Progenitor cell of endocrine pancreas (in vitro differentiated cells): ENCODE measurements around the gene NFKB2. TPM values are rescaled to one million over a fixed set of nuclear protein-coding genes. Genes with fewer than 3 reads are reported as not detected.

ENCODE experiments used
- DNase-seq: peaks from one replicate; pipeline ENCODE4 v3.0.0; 2021; ENCODE audit warnings: low spot score; ENCODE audit not compliant: unreplicated experiment
- H3K27ac Mint-ChIP-seq: 2 replicates; pipeline ENCODE4 v1.8.0; 2021; ENCODE audit warnings: mild to moderate bottlenecking, moderate library complexity, mixed read lengths
- H3K27me3 Mint-ChIP-seq: 2 replicates; pipeline ENCODE4 v1.8.0; 2021; ENCODE audit warnings: mixed read lengths
- H3K36me3 Mint-ChIP-seq: 2 replicates; pipeline ENCODE4 v1.8.0; 2022; ENCODE audit warnings: mixed read lengths; ENCODE audit not compliant: insufficient read depth
- H3K4me1 Mint-ChIP-seq: 2 replicates; pipeline ENCODE4 v1.8.0; 2021; ENCODE audit warnings: low read depth, mixed read lengths
- H3K4me3 Mint-ChIP-seq: 2 replicates; pipeline ENCODE4 v1.8.0; 2021; ENCODE audit warnings: low read depth, mild to moderate bottlenecking, moderate library complexity, mixed read lengths
- H3K9me3 Mint-ChIP-seq: 2 replicates; pipeline ENCODE4 v1.8.0; 2021; ENCODE audit warnings: low read depth, mixed read lengths
- total RNA-seq: library from RNA; stranded (reverse); gene quantifications from 2 replicates; pipeline ENCODE4 v1.2.1, GENCODE V29; 2021
- TF ChIP-seq, protein P1 (sequence below): fragments of 200-600 bp; sonication (generic); IDR thresholded peaks from one replicate; pipeline ENCODE4 v1.5.0; 2021; ENCODE audit warnings: antibody characterized with exemption, mild to moderate bottlenecking; ENCODE audit not compliant: unreplicated experiment

The NFKB2 gene
- total RNA-seq, 1 donor from 2014 or later: 21.6 TPM

GRCh38 chr10:102409604-102410428 lies 14.3 kb downstream of the NFKB2 start:
- DNase-seq: no peak
- TF ChIP-seq, protein P1, sequence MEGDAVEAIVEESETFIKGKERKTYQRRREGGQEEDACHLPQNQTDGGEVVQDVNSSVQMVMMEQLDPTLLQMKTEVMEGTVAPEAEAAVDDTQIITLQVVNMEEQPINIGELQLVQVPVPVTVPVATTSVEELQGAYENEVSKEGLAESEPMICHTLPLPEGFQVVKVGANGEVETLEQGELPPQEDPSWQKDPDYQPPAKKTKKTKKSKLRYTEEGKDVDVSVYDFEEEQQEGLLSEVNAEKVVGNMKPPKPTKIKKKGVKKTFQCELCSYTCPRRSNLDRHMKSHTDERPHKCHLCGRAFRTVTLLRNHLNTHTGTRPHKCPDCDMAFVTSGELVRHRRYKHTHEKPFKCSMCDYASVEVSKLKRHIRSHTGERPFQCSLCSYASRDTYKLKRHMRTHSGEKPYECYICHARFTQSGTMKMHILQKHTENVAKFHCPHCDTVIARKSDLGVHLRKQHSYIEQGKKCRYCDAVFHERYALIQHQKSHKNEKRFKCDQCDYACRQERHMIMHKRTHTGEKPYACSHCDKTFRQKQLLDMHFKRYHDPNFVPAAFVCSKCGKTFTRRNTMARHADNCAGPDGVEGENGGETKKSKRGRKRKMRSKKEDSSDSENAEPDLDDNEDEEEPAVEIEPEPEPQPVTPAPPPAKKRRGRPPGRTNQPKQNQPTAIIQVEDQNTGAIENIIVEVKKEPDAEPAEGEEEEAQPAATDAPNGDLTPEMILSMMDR: no peak
- Mint-ChIP-seq H3K4me3 (peak overlapping the region; percentile 68), H3K27ac (peak overlapping the region; percentile 70), H3K4me1 (peaks cover 15% of the 10 kb centered on the region), H3K27me3 (peaks cover 71% of the 10 kb centered on the region), H3K36me3 (no peaks in the 10 kb centered on the region), H3K9me3 (no peaks in the 10 kb centered on the region)

DNA sequence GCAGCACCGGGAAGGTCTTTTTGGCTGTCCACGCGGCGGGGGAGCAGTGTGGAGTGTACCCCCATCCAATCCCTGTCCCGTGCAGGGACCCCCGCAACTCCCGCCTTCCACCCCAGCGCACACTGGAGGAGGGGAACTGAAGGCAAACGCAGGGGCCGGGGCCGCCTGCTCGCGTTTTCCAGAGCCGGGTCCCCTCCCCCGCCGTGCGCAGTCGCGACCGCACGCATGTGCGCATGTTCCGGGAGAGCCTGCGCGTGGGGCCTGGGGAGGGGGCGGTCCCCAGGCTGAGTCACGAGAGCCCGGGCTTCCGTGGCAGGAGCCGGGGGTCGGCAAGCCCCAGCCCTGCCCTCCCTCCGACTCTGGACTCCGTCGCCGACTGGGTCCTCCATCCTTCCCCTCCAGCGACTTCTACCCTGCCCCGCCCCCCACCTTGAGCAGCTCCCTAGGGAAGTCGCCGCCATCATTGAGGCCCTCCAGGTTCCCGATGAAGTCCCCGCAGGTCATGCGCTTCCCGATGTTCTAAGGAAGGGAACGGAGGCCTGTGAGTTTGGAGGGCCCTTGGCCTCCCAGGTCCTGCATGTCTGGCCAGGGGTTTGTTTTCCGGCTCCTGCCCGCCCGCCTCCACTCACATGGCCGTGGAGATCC lies 15.0 kb downstream of the NFKB2 start:
- peak; percentile 41 for DNase-seq
- no peaks in the 10 kb centered on the region for H3K36me3 Mint-ChIP-seq
- peaks cover 15% of the 10 kb centered on the region for H3K4me1 Mint-ChIP-seq
- H3K27ac Mint-ChIP-seq: peak overlapping the region; percentile 53
- TF ChIP-seq, protein P1: no peak
- H3K9me3 Mint-ChIP-seq: no peaks in the 10 kb centered on the region
- H3K27me3 Mint-ChIP-seq: peaks cover 70% of the 10 kb centered on the region
- H3K4me3 Mint-ChIP-seq: peak overlapping the region; percentile 68

DNA sequence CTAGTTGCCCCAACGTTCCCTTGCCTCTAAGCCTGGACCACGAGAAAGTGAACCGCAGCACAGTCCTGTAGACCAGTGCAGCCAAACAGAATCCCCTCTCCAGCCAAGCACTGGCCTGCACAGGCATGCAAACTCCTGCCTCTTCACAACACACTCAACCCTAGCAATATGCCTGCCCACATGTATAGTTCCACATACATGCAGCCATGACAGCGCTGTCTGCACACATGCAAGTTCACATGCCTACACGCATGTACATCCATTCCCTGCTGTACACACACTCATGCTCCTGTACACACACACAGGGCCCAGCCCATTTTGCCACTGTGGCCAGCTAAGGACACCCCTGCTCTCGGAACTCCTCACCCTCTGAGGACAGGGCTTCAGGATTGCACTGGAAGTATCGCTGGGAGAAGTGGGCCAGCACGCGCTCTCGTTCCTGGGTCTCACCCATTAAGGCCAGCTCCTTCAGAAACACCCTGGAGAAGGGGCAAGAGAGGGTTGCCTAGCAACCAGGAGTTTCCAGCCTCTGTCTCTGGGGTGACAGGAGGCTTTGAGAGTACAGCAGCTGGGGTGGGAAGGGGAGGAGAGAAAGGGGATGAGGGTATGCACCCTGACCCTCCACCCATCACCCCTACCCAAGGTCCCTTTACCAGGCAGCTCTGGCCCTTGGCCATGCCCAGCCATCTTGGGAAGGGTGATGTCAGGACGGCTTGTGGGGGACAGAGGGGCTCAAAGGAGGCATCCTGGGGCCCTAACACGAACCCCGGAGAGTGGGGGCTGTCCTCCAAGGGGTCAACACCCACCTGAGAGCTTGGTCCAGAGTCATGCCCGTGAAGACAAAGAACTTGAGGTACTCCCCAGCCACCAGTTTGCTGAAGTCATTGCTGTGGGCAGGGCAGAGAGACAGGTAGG lies 16.1 kb downstream of the NFKB2 start:
- peak overlapping the region; percentile 63 for H3K4me3 Mint-ChIP-seq
- H3K9me3 Mint-ChIP-seq: no peaks in the 10 kb centered on the region
- TF ChIP-seq, protein P1: no peak
- peaks cover 15% of the 10 kb centered on the region for H3K4me1 Mint-ChIP-seq
- peaks cover 67% of the 10 kb centered on the region for H3K27me3 Mint-ChIP-seq
- no peaks in the 10 kb centered on the region for H3K36me3 Mint-ChIP-seq
- peak overlapping the region; percentile 53 for H3K27ac Mint-ChIP-seq
- DNase-seq: no peak

DNA sequence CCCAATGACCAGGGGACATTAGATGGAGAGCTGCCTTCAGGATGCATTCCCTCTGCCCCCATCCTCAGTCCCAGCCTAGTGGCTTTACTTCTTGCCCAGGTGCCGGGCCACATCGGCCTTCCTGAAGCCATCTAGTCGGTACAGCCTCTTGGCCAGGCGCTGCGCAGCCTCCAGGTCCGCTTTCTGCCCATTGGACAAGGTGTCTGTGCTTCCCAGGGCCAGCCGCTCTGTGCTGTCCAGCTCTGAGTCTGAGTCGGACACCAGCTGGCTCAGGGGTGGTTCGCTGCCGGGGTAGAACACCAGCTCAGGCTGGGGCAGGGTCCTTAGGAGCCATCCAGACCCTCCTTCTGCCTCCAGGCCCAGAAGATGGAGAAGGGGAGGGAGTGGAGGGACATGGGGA lies 16.8 kb downstream of the NFKB2 start:
- DNase-seq: no peak
- peaks cover 65% of the 10 kb centered on the region for H3K27me3 Mint-ChIP-seq
- H3K9me3 Mint-ChIP-seq: no peaks in the 10 kb centered on the region
- peaks cover 15% of the 10 kb centered on the region for H3K4me1 Mint-ChIP-seq
- H3K27ac Mint-ChIP-seq: no peak overlapping the region
- TF ChIP-seq, protein P1: no peak
- H3K4me3 Mint-ChIP-seq: no peak overlapping the region
- no peaks in the 10 kb centered on the region for H3K36me3 Mint-ChIP-seq
